ENCODE measurements around the gene SNRPD2. TPM values are rescaled to one million over a fixed set of nuclear protein-coding genes. Genes with fewer than 3 reads are reported as not detected.

Gene SNRPD2
- total RNA-seq, 4 donors from 2014 or later, result 113 to 201 (median 152) TPM

DNA sequence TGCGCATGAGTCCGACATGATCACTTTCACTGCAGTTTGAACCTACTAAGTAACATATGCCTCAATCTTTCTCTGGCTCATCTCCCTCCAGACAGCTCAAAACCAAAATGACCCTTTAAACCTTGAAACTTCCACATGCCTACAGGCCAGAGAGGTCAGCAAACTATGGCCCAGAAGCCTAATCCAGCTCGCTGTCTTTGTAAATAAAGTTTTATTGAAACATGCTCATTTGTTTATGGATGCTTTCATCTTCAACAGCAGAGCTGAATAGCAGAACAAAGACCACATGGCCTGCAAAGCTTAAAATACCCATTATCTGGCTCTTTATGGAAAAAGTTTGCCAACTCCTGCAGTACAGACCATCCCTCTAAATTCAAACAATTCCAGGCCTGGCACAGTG, 23.4 kb upstream of the SNRPD2 start:
- Histone ChIP-seq H3K36me3 (peaks cover 0 to 32% of the 10 kb centered on the region in 2 donors), H3K4me1 (peaks cover 0 to 40% (median 11%) of the 10 kb centered on the region in 3 donors), H3K27me3 (no peaks in the 10 kb centered on the region), H3K27ac (peak overlapping the region in 1 of 4 donors; percentile 91), H3K4me3 (no peak overlapping the region), H3K9me3 (no peaks in the 10 kb centered on the region)
- ATAC-seq, result no peak
- 75 to 79% methylated on average over 3 of the region's 3 CpGs for WGBS, 2 donors (ENCODE audit: low coverage in 1 of 2)
- no peak for TF ChIP-seq EP300 (IDR thresholded peaks at IDR 0.05)
- TF ChIP-seq POLR2A (IDR thresholded peaks at IDR 0.05), result no peak
- no peak for TF ChIP-seq POLR2AphosphoS5 (IDR thresholded peaks at IDR 0.05)
- TF ChIP-seq, protein P1, sequence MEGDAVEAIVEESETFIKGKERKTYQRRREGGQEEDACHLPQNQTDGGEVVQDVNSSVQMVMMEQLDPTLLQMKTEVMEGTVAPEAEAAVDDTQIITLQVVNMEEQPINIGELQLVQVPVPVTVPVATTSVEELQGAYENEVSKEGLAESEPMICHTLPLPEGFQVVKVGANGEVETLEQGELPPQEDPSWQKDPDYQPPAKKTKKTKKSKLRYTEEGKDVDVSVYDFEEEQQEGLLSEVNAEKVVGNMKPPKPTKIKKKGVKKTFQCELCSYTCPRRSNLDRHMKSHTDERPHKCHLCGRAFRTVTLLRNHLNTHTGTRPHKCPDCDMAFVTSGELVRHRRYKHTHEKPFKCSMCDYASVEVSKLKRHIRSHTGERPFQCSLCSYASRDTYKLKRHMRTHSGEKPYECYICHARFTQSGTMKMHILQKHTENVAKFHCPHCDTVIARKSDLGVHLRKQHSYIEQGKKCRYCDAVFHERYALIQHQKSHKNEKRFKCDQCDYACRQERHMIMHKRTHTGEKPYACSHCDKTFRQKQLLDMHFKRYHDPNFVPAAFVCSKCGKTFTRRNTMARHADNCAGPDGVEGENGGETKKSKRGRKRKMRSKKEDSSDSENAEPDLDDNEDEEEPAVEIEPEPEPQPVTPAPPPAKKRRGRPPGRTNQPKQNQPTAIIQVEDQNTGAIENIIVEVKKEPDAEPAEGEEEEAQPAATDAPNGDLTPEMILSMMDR (IDR thresholded peaks at IDR 0.05), result no peak

DNA sequence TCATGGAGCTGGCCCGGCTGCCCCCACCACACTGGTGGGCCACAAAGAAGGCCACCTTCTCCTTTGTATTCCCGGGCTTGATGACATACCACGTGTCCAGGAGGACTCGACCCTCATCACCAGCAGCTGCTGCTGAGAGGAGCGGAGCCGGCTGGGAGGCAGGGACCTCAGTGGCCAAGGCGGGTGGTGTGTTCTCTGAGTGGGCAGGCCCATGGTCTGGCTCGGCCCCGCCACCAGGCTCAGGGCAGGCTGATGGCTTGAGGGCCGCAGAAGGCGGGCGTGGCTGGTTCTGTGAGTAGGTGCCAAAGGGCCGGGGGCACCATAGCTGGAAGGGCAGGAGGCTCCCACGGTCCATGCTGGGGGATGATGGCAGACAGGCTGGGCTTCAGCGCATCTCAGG, 21.4 kb upstream of the SNRPD2 start:
- WGBS, 2 donors (ENCODE audit: low coverage in 1 of 2), result no CpG with 5 or more reads among the region's 15 CpGs

DNA sequence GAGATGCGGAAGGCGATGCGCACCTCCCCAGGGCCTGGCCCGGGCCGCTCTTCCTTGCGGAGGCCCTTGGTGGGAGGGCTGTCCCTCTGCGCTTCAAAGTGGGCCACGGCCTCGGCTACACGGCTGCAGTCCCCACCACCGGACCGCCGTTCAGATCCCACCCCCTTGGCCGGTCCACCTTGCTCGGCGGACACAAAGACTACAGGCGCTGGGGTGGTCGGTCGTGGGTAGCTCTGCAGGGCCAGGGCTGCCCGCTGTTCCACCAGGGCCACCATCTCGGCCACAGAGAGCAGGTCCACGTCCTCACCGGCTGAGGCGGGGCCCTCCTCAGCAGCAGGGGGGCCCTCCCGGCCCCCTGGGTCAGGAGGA, 20.9 kb upstream of the SNRPD2 start:
- Histone ChIP-seq H3K9me3 (no peaks in the 10 kb centered on the region), H3K36me3 (peaks cover 0 to 25% of the 10 kb centered on the region in 2 donors), H3K27ac (no peak overlapping the region), H3K27me3 (no peaks in the 10 kb centered on the region), H3K4me3 (no peak overlapping the region), H3K4me1 (peaks cover 0 to 31% (median 5%) of the 10 kb centered on the region in 3 donors)
- WGBS, 2 donors (ENCODE audit: low coverage in 1 of 2), result no CpG with 5 or more reads among the region's 25 CpGs
- TF ChIP-seq EP300 (IDR thresholded peaks at IDR 0.05) (no peak), POLR2AphosphoS5 (IDR thresholded peaks at IDR 0.05) (no peak), POLR2A (IDR thresholded peaks at IDR 0.05) (no peak)
- TF ChIP-seq, protein P1 (IDR thresholded peaks at IDR 0.05), result no peak
- ATAC-seq, result no peak

More for the DNA sequence above, 21.4 kb upstream of the SNRPD2 start:
- no peaks in the 10 kb centered on the region for H3K9me3 ChIP-seq
- TF ChIP-seq EP300 (IDR thresholded peaks at IDR 0.05), result no peak
- TF ChIP-seq, protein P1 (IDR thresholded peaks at IDR 0.05), result no peak
- no peak for TF ChIP-seq POLR2A (IDR thresholded peaks at IDR 0.05)
- TF ChIP-seq POLR2AphosphoS5 (IDR thresholded peaks at IDR 0.05), result no peak
- peaks cover 0 to 35% (median 8%) of the 10 kb centered on the region in 3 donors for H3K4me1 ChIP-seq
- H3K4me3 ChIP-seq, result no peak overlapping the region
- peaks cover 0 to 25% of the 10 kb centered on the region in 2 donors for H3K36me3 ChIP-seq
- no peak for ATAC-seq
- H3K27me3 ChIP-seq, result no peaks in the 10 kb centered on the region
- no peak overlapping the region for H3K27ac ChIP-seq

DNA sequence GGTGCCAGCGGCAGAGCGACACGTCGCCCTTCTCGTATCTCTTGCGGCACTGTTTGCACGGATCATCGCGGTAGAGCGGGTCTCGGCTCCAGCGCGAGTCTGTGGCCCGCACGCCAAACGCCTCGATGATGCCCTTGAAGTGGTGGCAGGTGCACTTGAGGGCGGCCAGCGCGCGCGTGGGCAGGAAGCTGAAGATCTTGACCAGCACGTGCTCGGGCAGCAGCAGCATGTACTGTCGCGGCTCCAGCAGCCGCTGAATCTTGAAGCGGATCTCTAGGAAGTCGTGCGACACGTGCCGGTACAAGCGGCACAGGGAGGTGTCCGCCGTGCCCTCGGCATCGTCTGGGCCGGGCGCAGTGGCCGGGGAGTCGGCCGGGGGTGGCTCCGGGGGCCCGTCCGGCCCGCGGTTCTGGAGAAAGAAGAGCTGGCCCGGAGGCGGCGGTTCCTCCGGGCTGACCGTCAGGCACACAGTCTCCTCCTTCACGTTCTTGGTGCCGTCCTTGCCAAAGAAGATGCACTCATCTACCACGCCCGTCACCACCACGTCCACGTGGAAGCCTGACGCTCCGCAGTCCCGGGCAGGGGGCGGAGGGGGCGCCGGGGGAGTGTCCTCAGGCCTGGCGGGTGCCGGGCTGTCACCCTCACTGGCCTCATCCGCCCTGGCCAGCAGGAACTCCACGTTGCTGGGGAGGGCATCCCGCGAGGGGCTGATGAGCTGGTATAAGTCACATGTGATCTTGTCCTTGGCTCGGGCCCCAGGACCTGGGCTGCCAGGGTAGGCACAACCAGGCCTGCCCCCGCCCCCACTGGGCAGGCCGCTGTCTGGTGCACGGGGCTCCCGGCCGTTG, 20.3 kb upstream of the SNRPD2 start:
- ATAC-seq, result no peak
- WGBS, 2 donors (ENCODE audit: low coverage in 1 of 2), result 89% methylated on average over 9 of the region's 76 CpGs; no CpG with 5 or more reads in 1 of the 2 donors
- peaks cover 0 to 25% of the 10 kb centered on the region in 2 donors for H3K36me3 ChIP-seq
- TF ChIP-seq POLR2A (IDR thresholded peaks at IDR 0.05) (no peak), EP300 (IDR thresholded peaks at IDR 0.05) (no peak), POLR2AphosphoS5 (IDR thresholded peaks at IDR 0.05) (no peak)
- TF ChIP-seq, protein P1 (IDR thresholded peaks at IDR 0.05), result no peak
- no peaks in the 10 kb centered on the region for H3K27me3 ChIP-seq
- peaks cover 0 to 31% (median 5%) of the 10 kb centered on the region in 3 donors for H3K4me1 ChIP-seq
- H3K4me3 ChIP-seq, result no peak overlapping the region
- no peaks in the 10 kb centered on the region for H3K9me3 ChIP-seq
- H3K27ac ChIP-seq, result no peak overlapping the region

Measured in gastroesophageal sphincter (tissue), 4 donors.